H54 (cell line): ENCODE measurements around the gene PTPN2.
"Not testable (repeated sequence)": the region's sequence is repeated elsewhere in the genome, so short reads cannot be mapped to it uniquely, and the experiment has no call there.

Experiments used
- DNase-seq: peaks from one replicate; pipeline ENCODE4 v3.0.0; 2011; ENCODE audit warnings: low spot score, mixed read lengths; ENCODE audit not compliant: insufficient read length
- FAIRE-seq: peaks from 3 replicates; lab custom pipeline; 2011; peaks lifted over from hg19 to GRCh38; lab: Jason Lieb, UNC
- POLR2A ChIP-seq: IDR thresholded peaks from 2 replicates; pipeline ENCODE4 v1.6.1; 2011; ENCODE audit warnings: low read depth, mild to moderate bottlenecking, low read length

PTPN2 gene

GRCh38 chr18:12882453-12883371 lies 1.3 kb downstream of the PTPN2 start:
- no peak for TF ChIP-seq POLR2A
- FAIRE-seq (peak; percentile 6), DNase-seq (no peak)

- DNase-seq (no peak), FAIRE-seq (no peak)
- TF ChIP-seq POLR2A = no peak
These were observed 3.5 kb downstream of the PTPN2 start for GRCh38 chr18:12880541-12880910.

- no peak for TF ChIP-seq POLR2A
- DNase-seq (no peak), FAIRE-seq (no peak)
These were observed 4.0 kb downstream of the PTPN2 start for GRCh38 chr18:12879840-12880540.

- DNase-seq, FAIRE-seq: not testable (repeated sequence)
These were observed 9.0 kb downstream of the PTPN2 start for GRCh38 chr18:12874992-12875391.

GRCh38 chr18:12873961-12874567 lies 10.0 kb downstream of the PTPN2 start:
- not testable (repeated sequence) for DNase-seq, FAIRE-seq

- no peak for TF ChIP-seq POLR2A
- DNase-seq (no peak), FAIRE-seq (no peak)
These were observed 11.6 kb downstream of the PTPN2 start for GRCh38 chr18:12872408-12872807.

- no peak for DNase-seq
- TF ChIP-seq POLR2A = no peak
- no peak for FAIRE-seq
These were observed 15.5 kb downstream of the PTPN2 start for GRCh38 chr18:12868576-12868975.

- DNase-seq (no peak), FAIRE-seq (no peak)
- no peak for TF ChIP-seq POLR2A
These were observed 16.5 kb downstream of the PTPN2 start for GRCh38 chr18:12867441-12868123.

GRCh38 chr18:12863687-12864216 lies 20.3 kb downstream of the PTPN2 start:
- TF ChIP-seq POLR2A = no peak
- DNase-seq = no peak
- FAIRE-seq = no peak

- DNase-seq (no peak), FAIRE-seq (peak; percentile 58)
- no peak for TF ChIP-seq POLR2A
These were observed 21.1 kb downstream of the PTPN2 start for GRCh38 chr18:12862874-12863482.

- DNase-seq = no peak
- no peak for TF ChIP-seq POLR2A
- peak; percentile 27 for FAIRE-seq
These were observed 21.6 kb downstream of the PTPN2 start for GRCh38 chr18:12862467-12862866.

GRCh38 chr18:12861637-12862036 lies 22.4 kb downstream of the PTPN2 start:
- TF ChIP-seq POLR2A = no peak
- DNase-seq = no peak

GRCh38 chr18:12860530-12860929 lies 23.5 kb downstream of the PTPN2 start:
- no peak for FAIRE-seq
- no peak for DNase-seq
- no peak for TF ChIP-seq POLR2A

More at GRCh38 chr18:12861637-12862036, 22.4 kb downstream of the PTPN2 start:
- no peak for FAIRE-seq
